HepG2 (cell line): ENCODE measurements around the gene NDUFS2.
"Not testable (repeated sequence)": the region's sequence is repeated elsewhere in the genome, so short reads cannot be mapped to it uniquely, and the experiment has no call there.

ENCODE experiments used
- CCAR2 ChIP-seq: fragments of 200-400 bp; formaldehyde crosslinking; optimal IDR thresholded peaks from 2 replicates; pipeline ENCODE3; 2018; ENCODE audit warnings: low read depth, mild to moderate bottlenecking, low read length, moderate library complexity
- KLF16 ChIP-seq, 2 experiments: sonication (generic) in 1 of 2; formaldehyde crosslinking in 1 of 2; IDR thresholded peaks; 2 replicates each; pipeline versions ENCODE4 v1.6.1 to v1.8.0; 2016 to 2023; ENCODE audit warnings: missing genetic modification reagents in 2 of 2, missing compliant biosample characterization in 1 of 2
- TOE1 ChIP-seq: sonication (generic); formaldehyde crosslinking; IDR thresholded peaks from 2 replicates; pipeline ENCODE4 v1.4.0; 2020; ENCODE audit warnings: mild to moderate bottlenecking, missing genetic modification reagents
- ZNF274 ChIP-seq: sonication (generic); formaldehyde crosslinking; IDR thresholded peaks from 2 replicates; pipeline ENCODE4 v1.5.1; 2020; ENCODE audit warnings: mild to moderate bottlenecking, missing genetic modification reagents
- TF ChIP-seq, protein P1 (sequence below): sonication (generic); formaldehyde crosslinking; IDR thresholded peaks from 2 replicates; pipeline ENCODE4 v1.5.0; 2020; ENCODE audit warnings: mild to moderate bottlenecking, missing genetic modification reagents, moderate library complexity

DNA sequence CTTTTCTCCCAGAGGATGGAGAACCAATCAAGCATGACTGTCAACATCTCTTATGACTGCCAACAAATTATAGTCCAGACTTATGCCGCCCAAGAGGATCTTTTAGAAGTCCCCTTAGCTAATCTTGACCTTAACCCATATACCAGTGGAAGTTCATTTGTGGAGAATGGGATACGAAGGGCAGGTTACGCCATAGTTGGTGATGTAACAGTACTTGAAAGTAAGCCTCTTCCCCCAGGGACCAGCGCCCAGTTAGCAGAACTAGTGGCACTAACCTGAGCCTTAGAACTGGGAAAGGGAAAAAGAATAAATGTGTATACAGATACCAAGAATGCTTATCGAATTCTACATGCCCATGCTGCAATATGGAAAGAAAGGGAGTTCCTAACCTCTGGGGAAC lies 53.1 kb downstream of the NDUFS2 start:
- TF ChIP-seq KLF16 (CRISPR knock-in tag; IDR thresholded peaks at IDR 0.05); CCAR2; ZNF274 (CRISPR knock-in tag); TOE1 (CRISPR knock-in tag): not testable (repeated sequence)
- TF ChIP-seq, protein P1, sequence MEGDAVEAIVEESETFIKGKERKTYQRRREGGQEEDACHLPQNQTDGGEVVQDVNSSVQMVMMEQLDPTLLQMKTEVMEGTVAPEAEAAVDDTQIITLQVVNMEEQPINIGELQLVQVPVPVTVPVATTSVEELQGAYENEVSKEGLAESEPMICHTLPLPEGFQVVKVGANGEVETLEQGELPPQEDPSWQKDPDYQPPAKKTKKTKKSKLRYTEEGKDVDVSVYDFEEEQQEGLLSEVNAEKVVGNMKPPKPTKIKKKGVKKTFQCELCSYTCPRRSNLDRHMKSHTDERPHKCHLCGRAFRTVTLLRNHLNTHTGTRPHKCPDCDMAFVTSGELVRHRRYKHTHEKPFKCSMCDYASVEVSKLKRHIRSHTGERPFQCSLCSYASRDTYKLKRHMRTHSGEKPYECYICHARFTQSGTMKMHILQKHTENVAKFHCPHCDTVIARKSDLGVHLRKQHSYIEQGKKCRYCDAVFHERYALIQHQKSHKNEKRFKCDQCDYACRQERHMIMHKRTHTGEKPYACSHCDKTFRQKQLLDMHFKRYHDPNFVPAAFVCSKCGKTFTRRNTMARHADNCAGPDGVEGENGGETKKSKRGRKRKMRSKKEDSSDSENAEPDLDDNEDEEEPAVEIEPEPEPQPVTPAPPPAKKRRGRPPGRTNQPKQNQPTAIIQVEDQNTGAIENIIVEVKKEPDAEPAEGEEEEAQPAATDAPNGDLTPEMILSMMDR (CRISPR knock-in tag), result not testable (repeated sequence)
